HG02840 (cell line): ENCODE measurements around the gene AGO1.
"Not testable (repeated sequence)": the region's sequence is repeated elsewhere in the genome, so short reads cannot be mapped to it uniquely, and the experiment has no call there.

Source experiments
- ATAC-seq: cut with Tn5 transposase; IDR thresholded peaks from one replicate; pipeline ENCODE4 v1.9.1; 2021; ENCODE audit warnings: mild to moderate bottlenecking, moderate library complexity, moderate number of reproducible peaks; ENCODE audit not compliant: unreplicated experiment, low FRiP score

AGO1 gene

GRCh38 chr1:35866991-35867390 is 16.0 kb upstream of the AGO1 start:
- no peak for ATAC-seq

- ATAC-seq: not testable (repeated sequence)
Observed at GRCh38 chr1:35869245-35869950, 13.6 kb upstream of the AGO1 start.

- ATAC-seq: no peak
Observed at GRCh38 chr1:35870651-35871309, 12.2 kb upstream of the AGO1 start.

GRCh38 chr1:35873243-35873750 is 9.7 kb upstream of the AGO1 start:
- no peak for ATAC-seq

- not testable (repeated sequence) for ATAC-seq
Observed at GRCh38 chr1:35874115-35874514, 8.9 kb upstream of the AGO1 start.

- no peak for ATAC-seq
Observed at GRCh38 chr1:35876988-35877387, 6.0 kb upstream of the AGO1 start.

GRCh38 chr1:35881850-35882273 is 1.1 kb upstream of the AGO1 start:
- no peak for ATAC-seq

- no peak for ATAC-seq
Observed at GRCh38 chr1:35882586-35882944, 444 bp upstream of the AGO1 start.

- ATAC-seq: peak; percentile 12
Observed at GRCh38 chr1:35883635-35884101, 659 bp downstream of the AGO1 start.

GRCh38 chr1:35884934-35885333 is 1.9 kb downstream of the AGO1 start:
- no peak for ATAC-seq

- no peak for ATAC-seq
Observed at GRCh38 chr1:35885961-35886558, 3.1 kb downstream of the AGO1 start.

GRCh38 chr1:35886577-35887431 is 3.8 kb downstream of the AGO1 start:
- ATAC-seq: no peak

- ATAC-seq: no peak
Observed at GRCh38 chr1:35887508-35887907, 4.5 kb downstream of the AGO1 start.

- ATAC-seq: no peak
Observed at GRCh38 chr1:35888255-35888654, 5.2 kb downstream of the AGO1 start.

- not testable (repeated sequence) for ATAC-seq
Observed at GRCh38 chr1:35888981-35889380, 6.0 kb downstream of the AGO1 start.

GRCh38 chr1:35893051-35893879 is 10.3 kb downstream of the AGO1 start:
- no peak for ATAC-seq

GRCh38 chr1:35894183-35894582 is 11.2 kb downstream of the AGO1 start:
- ATAC-seq: no peak

GRCh38 chr1:35894656-35895055 is 11.6 kb downstream of the AGO1 start:
- ATAC-seq: no peak

- ATAC-seq: no peak
Observed at GRCh38 chr1:35899941-35900340, 16.9 kb downstream of the AGO1 start.

GRCh38 chr1:35901235-35901634 is 18.2 kb downstream of the AGO1 start:
- ATAC-seq: no peak
